ENCODE measurements around the gene C10orf143.
A peak's percentile ranks its signal among the peaks of the same experiment; 100 is the strongest.

GRCh38 chr10:130127364-130128061 is 16.9 kb upstream of the C10orf143 start:
- no peak for TF ChIP-seq EP300 (IDR thresholded peaks at IDR 0.05)
- TF ChIP-seq CTCF (IDR thresholded peaks at IDR 0.05): peak in 3 of 4 experiments; percentile 60 to 80 (median 65)
- TF ChIP-seq POLR2AphosphoS5 (IDR thresholded peaks at IDR 0.05): no peak
